Pulmonary artery endothelial cell (primary cell): ENCODE results near the gene FAF1. TPM values are rescaled to one million over a fixed set of nuclear protein-coding genes. Genes with fewer than 3 reads are reported as not detected.
"Not testable (repeated sequence)": the region's sequence is repeated elsewhere in the genome, so short reads cannot be mapped to it uniquely, and the experiment has no call there.

Experiments
- DNase-seq: peaks from one replicate; pipeline ENCODE4 v3.0.0-alpha.2; 2011; ENCODE audit warnings: low read depth, low spot score
- total RNA-seq: library from RNA; depleted of rRNA; stranded (reverse); fragments of >200 nt; gene quantifications from 2 replicates; pipeline ENCODE4 v1.2.3, GENCODE V29; 2014

The FAF1 gene
- total RNA-seq, 1 donor from 2014 or later: 30.6 TPM

DNA sequence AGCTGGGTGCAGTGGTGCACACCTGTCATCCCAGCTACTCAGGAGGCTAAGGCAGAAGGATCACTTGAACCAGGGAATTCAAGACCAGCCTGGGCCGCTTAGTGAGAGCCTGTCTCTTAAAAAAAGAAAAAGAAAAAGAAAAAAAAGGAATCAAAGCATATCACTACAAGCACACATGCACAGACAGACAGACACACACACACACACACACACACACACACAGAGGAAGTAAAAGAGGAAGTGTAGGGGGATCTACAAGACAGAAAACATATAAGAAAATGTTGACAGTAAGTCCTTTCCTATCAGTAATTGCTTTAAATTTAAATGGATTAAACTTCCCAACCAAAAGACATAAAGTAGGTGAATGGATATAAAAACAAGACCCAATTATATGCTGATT is 180.3 kb downstream of the FAF1 start:
- DNase-seq: no peak

DNA sequence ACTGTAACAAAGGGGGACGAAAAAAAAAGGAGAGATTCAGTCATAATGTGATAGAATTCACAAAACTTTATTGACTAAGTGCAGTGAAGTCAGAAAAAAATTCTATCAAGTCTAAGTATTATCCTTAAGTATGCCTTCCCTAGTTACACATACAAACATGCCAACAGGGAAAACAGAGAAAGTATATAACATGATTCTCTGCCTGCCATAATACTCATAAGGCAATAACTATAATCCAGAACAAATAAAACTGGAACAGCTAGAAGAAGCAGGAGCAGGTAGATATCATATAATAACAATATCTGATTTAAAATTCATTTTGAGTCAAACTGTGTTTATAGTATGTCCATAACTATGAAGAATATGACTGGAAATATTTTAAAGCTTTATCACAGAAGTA is 184.3 kb downstream of the FAF1 start:
- DNase-seq: no peak

DNA sequence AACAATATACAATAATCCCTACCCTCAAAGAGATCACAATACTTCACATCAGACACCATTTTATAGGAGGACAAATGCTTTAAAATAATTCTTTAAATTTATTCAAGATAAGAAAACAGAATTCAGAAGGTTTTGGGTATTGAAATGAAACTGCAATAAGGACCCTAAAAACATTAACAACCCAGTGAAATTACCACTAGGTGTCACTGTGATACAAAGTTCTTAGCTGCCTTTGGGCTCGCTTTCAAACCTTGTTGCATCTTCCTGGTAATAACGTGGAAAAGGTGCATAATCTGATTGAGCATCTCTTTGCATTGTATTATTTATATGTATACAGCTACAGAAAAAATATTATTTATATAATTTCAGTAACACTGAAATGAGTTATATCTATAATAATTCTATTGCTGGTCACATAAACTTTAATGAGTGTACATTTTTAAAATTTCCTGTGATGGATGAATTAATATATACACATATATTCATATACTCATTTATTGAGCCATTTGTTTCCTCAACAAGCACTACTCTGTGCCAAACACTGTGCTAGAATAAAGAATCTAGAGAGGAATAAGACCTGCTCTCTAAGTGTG is 185.2 kb downstream of the FAF1 start:
- DNase-seq: peak; percentile 13

DNA sequence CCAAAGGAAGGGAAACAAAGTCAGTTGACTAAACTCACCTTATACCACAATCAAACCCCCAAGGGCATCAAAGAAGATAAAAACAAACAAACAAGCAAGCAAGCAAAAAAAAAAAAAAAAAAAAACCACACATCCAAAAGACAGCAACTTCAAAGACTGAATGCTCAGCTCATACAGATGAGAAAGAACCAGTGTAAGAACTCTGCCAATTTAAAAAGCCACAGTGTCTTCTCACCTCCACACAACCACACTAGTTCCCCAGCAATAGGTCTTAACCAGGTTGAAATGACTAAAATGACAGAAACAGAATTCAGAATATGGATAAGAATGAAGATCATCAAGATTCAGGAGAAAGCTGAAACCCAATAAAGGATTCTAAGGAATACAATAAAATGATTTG is 193.4 kb downstream of the FAF1 start:
- no peak for DNase-seq

DNA sequence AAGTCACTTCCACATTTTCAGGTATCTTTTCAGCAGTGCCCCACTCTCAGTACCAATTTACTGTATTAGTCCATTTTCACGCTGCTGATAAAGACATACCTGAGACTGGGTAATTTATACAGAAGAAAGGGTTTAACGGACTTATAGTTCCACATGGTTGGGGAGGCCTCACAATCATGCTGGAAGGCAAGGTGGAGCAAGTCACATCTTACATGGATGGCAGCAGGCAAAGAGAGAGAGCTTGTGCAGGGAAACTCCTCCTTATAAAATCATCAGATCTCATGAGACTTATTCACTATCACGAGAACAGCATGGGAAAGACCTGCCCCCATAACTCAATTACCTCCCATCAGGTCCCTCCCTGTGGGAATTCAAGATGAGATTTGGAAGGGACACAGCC is 203.5 kb downstream of the FAF1 start:
- DNase-seq: not testable (repeated sequence)

DNA sequence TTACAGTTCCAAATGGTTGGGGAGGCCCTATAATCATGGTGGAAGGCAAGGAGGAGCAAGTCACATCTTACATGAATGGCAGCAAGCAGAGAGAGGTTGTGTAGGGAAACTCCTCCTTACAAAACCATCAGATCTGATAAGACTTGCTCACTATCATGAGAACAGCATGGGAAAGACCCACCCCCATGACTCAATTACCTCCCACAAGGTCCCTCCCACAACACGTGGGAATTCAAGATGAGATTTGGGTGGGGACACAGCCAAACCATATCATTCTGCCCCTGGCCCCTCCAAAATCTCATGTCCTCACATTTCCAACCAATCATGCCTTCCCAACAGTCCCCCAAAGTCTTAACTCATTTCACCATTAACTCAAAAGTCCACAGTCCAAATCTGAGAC is 205.3 kb downstream of the FAF1 start:
- DNase-seq: not testable (repeated sequence)

DNA sequence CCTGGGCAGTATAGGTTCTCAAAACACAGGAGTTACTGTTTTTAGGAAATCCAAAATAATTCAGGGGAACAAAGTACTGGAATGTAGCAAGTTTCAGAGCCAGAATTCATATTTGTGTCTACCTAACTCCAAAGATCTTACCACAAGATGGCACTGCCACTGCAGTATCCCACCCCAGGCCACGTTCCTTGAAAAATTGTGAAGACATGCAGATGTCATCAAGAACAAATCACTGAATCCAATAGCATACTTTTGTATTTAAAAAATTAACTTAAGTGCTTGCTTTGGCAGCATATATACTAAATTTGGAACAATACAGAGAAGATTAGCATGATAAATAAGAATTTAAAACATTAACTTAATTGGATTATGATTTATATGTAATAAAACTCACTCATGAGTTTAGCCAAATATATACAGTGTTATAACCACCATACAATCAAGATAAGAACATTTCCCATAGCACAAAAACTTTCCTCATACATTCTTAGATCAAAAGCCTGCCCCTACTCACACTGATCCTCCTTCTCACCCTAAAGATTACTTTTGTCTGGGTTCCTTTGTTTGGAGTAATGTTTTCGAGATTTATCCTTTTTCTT is 209.9 kb downstream of the FAF1 start:
- DNase-seq: no peak

DNA sequence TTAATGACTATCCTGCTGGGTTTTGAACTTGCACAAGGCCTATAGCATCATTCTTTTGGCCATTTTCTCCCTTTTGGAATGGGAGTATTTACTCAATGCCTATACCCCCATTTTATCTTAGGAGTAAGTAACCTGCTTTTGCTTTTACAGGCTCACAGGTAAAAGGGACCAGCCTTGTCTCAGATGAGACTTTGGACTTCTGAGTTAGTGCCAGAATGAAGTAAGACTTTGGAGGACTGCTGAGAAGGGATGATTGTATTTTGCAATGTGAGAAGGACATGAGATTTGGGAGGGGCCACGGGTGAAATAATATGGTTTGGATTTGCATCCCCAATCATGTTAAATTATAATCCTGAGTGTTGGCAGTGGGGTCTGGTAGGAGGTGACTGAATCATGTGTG is 212.7 kb downstream of the FAF1 start:
- DNase-seq: no peak

DNA sequence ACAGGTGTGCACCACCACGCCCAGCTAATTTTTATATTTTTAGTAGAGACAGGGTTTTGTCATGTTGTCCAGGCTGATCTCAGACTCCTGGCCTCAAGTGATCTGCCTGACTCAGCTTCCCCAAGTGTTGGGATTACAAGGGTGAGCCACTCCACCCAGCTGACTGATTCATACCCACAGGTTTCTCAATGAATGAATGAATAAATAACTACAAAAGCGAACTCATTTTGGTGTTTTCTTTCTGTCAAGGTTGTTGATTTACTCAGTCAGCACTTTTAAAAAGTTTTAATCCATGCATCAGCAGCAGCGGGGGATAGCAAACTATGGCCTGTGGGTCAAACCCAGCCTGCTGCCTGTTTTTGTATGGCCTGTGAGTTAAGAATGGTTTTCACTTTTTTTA is 217.5 kb downstream of the FAF1 start:
- no peak for DNase-seq

DNA sequence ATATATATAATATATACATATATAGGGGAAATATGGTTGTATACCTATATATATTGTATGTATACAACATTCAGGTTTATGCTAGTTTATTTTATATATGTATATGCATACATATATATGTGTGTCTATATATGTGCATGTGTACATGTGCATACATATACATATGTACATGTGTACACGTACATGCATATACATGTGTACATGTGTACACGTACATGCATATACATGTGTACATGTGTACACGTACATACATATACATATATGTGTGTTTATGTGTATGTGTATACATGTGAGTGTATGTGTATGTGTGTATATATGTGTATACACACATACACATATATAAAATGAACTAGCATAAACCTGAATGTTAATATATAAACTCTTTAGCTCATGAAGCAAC is 220.9 kb downstream of the FAF1 start:
- DNase-seq: no peak

DNA sequence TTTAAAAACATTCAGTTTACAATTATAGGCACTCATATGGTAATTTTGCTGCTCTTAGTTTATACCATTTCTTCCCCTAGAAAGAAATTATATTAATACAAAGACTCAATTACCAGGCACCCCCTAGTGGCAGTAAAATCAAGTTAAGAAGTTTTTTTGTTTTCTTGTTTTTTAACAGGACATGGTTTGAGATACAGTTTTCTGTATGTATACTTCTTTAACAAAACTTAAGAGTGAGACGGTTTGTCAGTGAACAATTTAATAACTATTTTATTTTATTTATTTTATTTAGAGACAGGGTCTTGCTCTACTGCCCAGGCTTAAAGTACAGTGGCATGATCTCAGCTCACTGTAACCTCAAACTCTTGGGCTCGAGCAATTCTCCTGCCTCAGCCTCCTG is 224.6 kb downstream of the FAF1 start:
- DNase-seq: no peak

DNA sequence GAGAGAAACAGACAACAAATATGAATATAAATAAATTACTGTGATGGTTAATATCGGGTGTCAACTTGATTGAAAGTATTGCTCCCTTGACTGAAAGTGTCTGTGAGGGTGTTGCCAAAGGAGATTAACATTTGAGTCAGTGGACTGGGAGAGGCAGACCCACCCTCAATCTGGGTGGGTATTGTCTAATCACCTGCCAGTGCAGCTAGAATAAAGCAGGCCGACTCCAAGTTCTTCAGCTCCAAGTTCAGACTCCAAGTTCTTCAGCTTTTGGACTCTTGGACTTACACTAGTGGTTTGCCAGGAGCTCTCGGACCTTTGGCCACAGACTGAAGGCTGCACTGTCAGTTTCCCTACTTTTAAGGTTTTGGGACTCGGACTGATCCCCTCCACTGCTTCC is 232.5 kb downstream of the FAF1 start:
- not testable (repeated sequence) for DNase-seq

DNA sequence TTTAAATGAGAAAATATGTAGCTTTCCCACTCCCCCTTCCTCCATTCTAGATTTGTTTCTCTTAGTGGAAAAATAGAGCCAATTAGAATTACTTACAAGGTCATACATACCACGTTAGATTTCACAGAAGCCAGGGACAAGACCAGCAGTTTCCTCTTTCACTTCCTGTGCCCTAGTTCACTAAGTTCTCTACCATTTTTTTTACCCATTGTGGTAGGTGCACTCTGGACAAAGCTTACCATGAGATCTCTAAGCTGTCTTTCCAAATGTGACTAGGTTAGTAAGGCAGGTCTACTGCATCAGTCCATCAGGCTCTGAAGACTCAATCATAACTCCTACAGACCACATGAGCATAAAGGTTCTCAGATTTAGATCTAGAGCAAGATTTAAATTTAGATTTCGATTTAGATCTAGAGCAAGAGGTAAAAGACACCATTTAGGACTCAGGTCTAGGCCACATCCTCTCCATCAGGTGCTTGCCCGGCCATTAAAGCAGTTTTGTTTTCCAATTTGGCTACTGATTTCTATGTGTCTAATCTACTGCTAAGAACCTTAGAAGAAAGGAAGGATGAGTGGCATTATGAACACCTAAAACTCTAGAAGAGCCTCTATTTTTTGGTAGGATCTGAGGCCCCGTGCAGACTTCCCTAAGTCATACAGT is 235.3 kb downstream of the FAF1 start:
- DNase-seq: no peak

DNA sequence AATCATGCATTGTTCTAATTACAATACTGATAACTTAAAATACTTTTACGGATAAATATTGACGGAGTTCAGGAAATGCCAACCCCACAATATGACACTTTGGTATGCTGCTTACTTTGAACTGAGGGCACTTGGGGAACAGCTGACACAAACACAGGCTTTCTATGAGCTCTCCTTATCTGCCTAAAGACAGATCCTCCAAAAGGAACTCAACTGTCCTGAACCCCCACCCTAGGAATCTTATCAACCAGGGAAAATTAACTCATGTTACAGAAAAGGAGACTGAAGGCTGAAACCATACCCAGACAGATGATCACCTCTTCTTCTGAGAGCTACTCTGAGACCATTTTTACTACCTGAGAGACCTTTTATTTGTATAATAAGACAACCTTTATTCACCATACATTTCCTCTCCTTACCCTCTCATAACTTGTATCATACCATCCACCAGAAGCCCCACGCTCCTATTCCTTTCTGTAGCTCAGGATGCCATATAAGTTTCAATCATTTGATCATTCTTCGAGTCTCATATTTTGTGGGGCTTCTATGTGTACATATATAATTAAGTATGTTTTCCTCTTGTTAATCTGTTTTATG is 239.5 kb downstream of the FAF1 start:
- no peak for DNase-seq

DNA sequence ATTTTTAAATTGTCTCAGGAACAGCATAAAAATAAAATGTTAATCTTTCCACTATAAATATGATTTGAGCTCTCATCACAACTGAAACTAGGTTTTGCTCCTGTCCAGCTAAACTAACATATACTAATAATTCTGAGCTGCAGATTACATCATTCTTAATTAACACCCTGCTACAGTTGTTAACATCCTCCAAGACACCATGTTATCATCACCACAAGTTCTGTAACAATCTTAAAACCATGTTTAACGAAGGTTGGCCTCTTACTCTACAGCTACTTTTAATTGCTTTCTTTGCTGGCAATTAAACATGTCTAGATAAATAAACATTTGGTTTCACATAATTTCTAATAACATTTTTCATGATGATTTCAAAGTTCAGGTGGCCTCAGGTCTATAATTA is 240.9 kb downstream of the FAF1 start:
- DNase-seq: no peak

DNA sequence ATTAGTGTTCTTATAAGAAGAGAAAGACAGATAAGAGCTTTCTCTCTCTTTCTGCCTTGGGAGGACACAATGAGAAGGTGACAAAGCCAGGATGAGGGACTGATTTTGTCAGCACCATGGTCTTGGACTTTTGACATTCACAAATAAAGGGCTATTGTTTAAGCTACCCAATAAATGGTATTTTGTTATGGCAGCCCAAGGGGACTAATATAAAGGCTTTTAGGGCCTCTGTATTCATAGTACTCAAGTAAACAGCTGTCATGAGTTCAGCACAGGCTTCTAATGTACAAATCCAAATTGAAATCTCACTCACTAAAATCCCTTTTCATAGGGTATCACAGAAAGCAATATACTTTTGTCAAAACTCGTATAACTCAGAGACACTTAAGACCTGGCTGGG is 242.7 kb downstream of the FAF1 start:
- DNase-seq: no peak

DNA sequence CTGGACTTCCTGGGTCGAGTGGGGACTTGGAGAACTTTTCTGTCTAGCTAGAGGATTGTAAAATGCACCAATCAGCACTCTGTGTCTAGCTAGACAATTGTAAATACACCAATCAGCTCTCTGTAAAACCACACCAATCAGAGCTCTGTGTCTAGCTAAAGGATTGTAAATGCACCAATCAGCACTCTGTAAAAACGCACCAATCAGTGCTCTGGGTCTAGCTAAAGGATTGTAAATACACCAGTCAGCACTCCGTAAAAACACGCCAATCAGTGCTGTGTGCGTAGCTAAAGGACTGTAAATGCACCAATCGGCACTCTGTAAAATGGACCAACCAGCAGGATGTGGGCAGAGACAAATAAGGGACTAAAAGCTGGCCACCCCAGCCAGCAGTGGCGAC is 243.6 kb downstream of the FAF1 start:
- DNase-seq: not testable (repeated sequence)

DNA sequence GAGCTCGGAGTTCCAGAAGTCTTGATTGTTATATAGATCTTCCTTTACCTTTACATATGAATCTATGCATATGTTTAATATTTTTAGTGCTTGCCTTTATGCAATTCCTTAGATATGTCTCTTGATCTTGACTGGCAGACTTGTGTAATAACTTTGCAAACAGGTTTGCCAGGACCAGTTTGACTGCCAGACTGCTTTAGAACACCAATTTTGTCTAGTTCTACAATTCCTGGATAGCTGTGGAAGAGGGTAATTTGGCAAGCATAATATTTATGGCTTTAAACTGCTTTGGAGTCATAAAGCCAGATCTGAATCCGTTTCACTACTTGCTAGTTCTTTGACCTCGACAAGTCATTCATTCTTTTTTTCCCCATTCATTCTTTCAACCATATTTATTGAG is 250.0 kb downstream of the FAF1 start:
- DNase-seq: no peak

DNA sequence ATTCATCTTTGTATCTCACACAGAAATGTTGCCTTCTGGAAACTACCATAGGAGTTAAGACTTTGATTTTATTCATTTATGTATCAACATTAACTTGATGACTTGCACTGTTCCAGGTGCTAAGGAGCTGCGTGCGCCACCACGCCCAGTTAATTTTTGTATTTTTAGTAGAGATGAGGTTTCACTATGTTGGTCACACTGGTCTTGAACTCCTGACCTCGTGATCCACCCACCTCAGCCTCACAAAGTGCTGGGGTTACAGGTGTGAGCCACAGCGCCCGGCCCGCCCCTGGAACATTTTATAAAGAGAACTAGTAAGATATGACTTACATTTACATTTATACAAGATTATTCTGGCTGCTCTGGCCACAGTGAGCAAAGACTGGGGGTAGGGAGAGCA is 252.2 kb downstream of the FAF1 start:
- DNase-seq: no peak

DNA sequence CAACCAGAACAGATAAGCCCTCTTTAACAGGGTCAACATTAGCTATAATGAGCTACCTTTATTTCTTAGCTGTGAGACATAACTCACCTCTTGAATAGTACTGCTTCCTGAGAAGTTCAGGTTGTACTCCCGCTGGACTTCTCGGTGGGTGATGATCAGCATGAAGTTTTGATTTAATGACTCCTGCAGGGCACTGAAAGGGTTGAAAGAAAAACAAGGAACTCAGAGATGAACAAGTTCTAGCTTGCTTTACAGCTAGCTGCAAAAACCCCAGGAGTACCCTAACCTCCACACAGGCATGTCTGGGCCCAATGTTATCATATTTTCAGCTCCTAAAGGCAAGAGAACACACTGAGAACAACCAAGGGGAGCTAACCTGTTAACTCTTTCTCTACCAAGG is 254.4 kb downstream of the FAF1 start:
- DNase-seq: no peak

DNA sequence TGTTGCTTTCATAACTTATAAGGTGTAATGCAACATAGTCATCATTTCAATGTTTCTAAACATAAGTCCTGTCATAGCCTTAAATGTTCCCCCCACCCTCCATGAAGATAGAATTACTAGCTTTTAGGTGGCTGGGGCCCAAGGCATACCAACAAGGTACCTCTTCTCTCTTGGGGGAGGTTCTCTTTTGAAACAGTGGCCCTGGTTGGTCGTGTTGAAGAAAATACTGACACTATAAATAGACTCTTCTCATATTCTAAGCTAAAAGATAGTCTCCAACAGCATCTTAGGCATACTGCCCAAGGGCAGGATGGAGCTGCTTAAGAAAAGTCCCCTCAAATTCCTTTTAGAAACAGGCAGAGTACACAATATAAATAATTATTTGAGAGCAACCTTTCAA is 255.0 kb downstream of the FAF1 start:
- no peak for DNase-seq

DNA sequence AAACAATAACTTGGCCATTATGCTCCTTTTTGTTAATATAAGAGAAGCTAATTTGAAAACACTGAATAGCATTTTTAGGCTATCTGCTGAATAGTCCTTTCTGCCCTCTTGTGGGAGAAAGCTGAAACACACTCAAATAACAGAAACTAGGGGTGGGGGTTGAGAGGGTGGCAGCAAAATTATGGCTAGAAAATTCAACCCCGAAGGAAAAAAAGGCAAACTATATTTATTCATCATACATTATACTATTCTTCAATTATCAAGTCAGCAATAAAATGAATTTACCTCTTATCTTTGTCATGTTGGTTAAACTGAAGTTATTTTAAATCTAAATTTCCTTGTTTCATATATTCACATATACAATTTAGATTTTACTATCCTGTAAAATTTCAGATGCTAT is 255.9 kb downstream of the FAF1 start:
- no peak for DNase-seq

DNA sequence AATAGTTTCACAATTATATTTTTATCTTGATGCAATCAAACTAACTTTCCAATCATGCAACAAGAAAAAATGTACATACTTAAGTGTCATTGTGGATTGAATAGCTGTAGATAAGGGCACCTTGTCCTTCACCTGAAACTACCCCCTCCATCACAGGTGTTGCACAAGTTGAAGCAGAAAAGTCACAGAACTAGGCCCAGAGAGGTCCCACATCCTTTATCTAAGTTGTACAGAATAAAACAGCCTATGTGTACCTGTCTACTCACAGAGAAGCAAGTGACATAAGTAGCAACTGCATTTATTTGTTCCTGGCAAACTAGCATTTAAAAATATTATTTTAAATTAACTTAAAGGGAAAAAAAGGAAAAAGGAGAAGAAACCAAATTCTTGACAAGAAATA is 256.8 kb downstream of the FAF1 start:
- DNase-seq: no peak
